Activated CD4-positive, alpha-beta T cell treated with anti-CD3 and anti-CD28 coated beads for 36 hours (primary cell): ENCODE results near the gene CD46. TPM values are rescaled to one million over a fixed set of nuclear protein-coding genes. Genes with fewer than 3 reads are reported as not detected.
"Not testable (repeated sequence)": the region's sequence is repeated elsewhere in the genome, so short reads cannot be mapped to it uniquely, and the experiment has no call there.

Source experiments
- ATAC-seq: fragments of 200-7000 bp; cut with Tn5 transposase; one replicate; pipeline ENCODE4 v1.10.0; 2021; ENCODE audit warnings: mild to moderate bottlenecking, moderate library complexity
- CTCF ChIA-PET: fragments of 350-600 bp; sonication (Branson Sonifier 250); formaldehyde crosslinking; loops from one replicate; lab custom pipeline; 2021; ENCODE audit warnings: antibody characterized with exemption; lab: Charles Lee
- POLR2A ChIA-PET: fragments of 350-600 bp; sonication (Branson Sonifier 250); formaldehyde crosslinking; loops from one replicate; lab custom pipeline; 2021; ENCODE audit warnings: antibody characterized with exemption, inconsistent platforms; lab: Charles Lee
- DNase-seq: peaks from one replicate; pipeline ENCODE4 v3.0.0-alpha.2; 2020
- H3K27ac Mint-ChIP-seq: one replicate; pipeline ENCODE4 v1.8.0; 2021; ENCODE audit warnings: mixed read lengths
- H3K27me3 Mint-ChIP-seq: one replicate; pipeline ENCODE4 v1.8.0; 2021; ENCODE audit warnings: mixed read lengths
- H3K36me3 Mint-ChIP-seq: one replicate; pipeline ENCODE4 v1.8.0; 2021; ENCODE audit warnings: low read depth, mixed read lengths
- H3K4me1 Mint-ChIP-seq: one replicate; pipeline ENCODE4 v1.8.0; 2021; ENCODE audit warnings: mixed read lengths
- H3K4me3 Mint-ChIP-seq: one replicate; pipeline ENCODE4 v1.8.0; 2021; ENCODE audit warnings: mild to moderate bottlenecking, moderate library complexity, mixed read lengths
- H3K9me3 Mint-ChIP-seq: one replicate; pipeline ENCODE4 v1.8.0; 2021; ENCODE audit warnings: low read depth, mixed read lengths
- intact Hi-C, 2 experiments: fragments of 100-400 bp; cut with DNase I in 1 of 2; cut with micrococcal nuclease in 1 of 2; formaldehyde crosslinking; loops; one replicate each; pipeline versions ENCODE4 v1.14.2 to v1.15.1; 2022 to 2024; cut with DNase I, micrococcal nuclease
- total RNA-seq, 2 experiments: library from RNA; stranded (reverse); gene quantifications; one replicate each; pipeline ENCODE4 v1.2.3, GENCODE V29; 2021

CD46 gene
- total RNA-seq, 2 experiments from 2014 or later = 92.2 to 92.7 TPM

- H3K4me1 Mint-ChIP-seq = peaks cover 65% of the 10 kb centered on the region
- ChIA-PET POLR2A (no interaction called here), CTCF (interaction anchor here (1.0 kb wide), 1 partner anchor 44 kb away, joined by 3 read pairs; no protein-coding TSS in a partner anchor)
- peaks cover 7% of the 10 kb centered on the region for H3K36me3 Mint-ChIP-seq
- DNase-seq (peak; percentile 65), ATAC-seq (peak; percentile 33)
- H3K27me3 Mint-ChIP-seq = no peaks in the 10 kb centered on the region
- H3K9me3 Mint-ChIP-seq = no peaks in the 10 kb centered on the region
- H3K27ac Mint-ChIP-seq = peak overlapping the region; percentile 97
- intact Hi-C loops = loop anchor here (1.0 to 5.0 kb wide), 8 partner anchors 45 to 431 kb away; partner anchors contain the start of gene CD55 (in 1 of the 2)
- H3K4me3 Mint-ChIP-seq = peak overlapping the region; percentile 99
Observed at GRCh38 chr1:207752456-207752998, 673 bp downstream of the CD46 start.

- peaks cover 71% of the 10 kb centered on the region for H3K4me1 Mint-ChIP-seq
- peaks cover 14% of the 10 kb centered on the region for H3K36me3 Mint-ChIP-seq
- peak overlapping the region; percentile 99 for H3K4me3 Mint-ChIP-seq
- no peak for ATAC-seq
- CTCF ChIA-PET = no interaction called here
- H3K27ac Mint-ChIP-seq = peak overlapping the region; percentile 26
- POLR2A ChIA-PET = no interaction called here
- H3K27me3 Mint-ChIP-seq = no peaks in the 10 kb centered on the region
- intact Hi-C loops = loop anchor here (2.0 to 5.0 kb wide), 5 partner anchors 44 to 129 kb away; no protein-coding TSS in a partner anchor
- H3K9me3 Mint-ChIP-seq = no peaks in the 10 kb centered on the region
- DNase-seq = no peak
Observed at GRCh38 chr1:207753611-207754010, 1.8 kb downstream of the CD46 start.

- H3K27ac Mint-ChIP-seq = peak overlapping the region; percentile 26
Observed at GRCh38 chr1:207754011-207754410, 2.2 kb downstream of the CD46 start.

GRCh38 chr1:207754974-207755700 is 3.3 kb downstream of the CD46 start:
- no peak for ATAC-seq

More at GRCh38 chr1:207754011-207754410, 2.2 kb downstream of the CD46 start:
- Mint-ChIP-seq H3K4me1 (peaks cover 67% of the 10 kb centered on the region), H3K4me3 (peak overlapping the region; percentile 99), H3K9me3 (no peaks in the 10 kb centered on the region), H3K36me3 (peaks cover 16% of the 10 kb centered on the region), H3K27me3 (no peaks in the 10 kb centered on the region)
- no peak for DNase-seq
- intact Hi-C loops = loop anchor here (5.0 kb wide), 2 partner anchors 43 to 128 kb away; no protein-coding TSS in a partner anchor
- CTCF ChIA-PET = no interaction called here
- POLR2A ChIA-PET = no interaction called here
- no peak for ATAC-seq

GRCh38 chr1:207755846-207756693 is 4.2 kb downstream of the CD46 start:
- ATAC-seq (peak; percentile 10), DNase-seq (no peak)
- CTCF ChIA-PET = no interaction called here
- Mint-ChIP-seq H3K27me3 (no peaks in the 10 kb centered on the region), H3K4me1 (peaks cover 51% of the 10 kb centered on the region), H3K4me3 (no peak overlapping the region), H3K27ac (peak overlapping the region; percentile 21), H3K9me3 (no peaks in the 10 kb centered on the region), H3K36me3 (peaks cover 21% of the 10 kb centered on the region)
- intact Hi-C loops = no loop called here
- POLR2A ChIA-PET = no interaction called here

More at GRCh38 chr1:207754974-207755700, 3.3 kb downstream of the CD46 start:
- peaks cover 19% of the 10 kb centered on the region for H3K36me3 Mint-ChIP-seq
- no peak for DNase-seq
- peaks cover 59% of the 10 kb centered on the region for H3K4me1 Mint-ChIP-seq
- intact Hi-C loops = loop anchor here (5.0 kb wide), 2 partner anchors 42 to 127 kb away; no protein-coding TSS in a partner anchor
- H3K27ac Mint-ChIP-seq = peak overlapping the region; percentile 12
- POLR2A ChIA-PET = no interaction called here
- CTCF ChIA-PET = interaction anchor here (1.0 kb wide), 1 partner anchor 21 kb away, joined by 3 read pairs; no protein-coding TSS in a partner anchor
- H3K9me3 Mint-ChIP-seq = no peaks in the 10 kb centered on the region
- no peak overlapping the region for H3K4me3 Mint-ChIP-seq
- H3K27me3 Mint-ChIP-seq = no peaks in the 10 kb centered on the region

GRCh38 chr1:207762622-207763021 is 10.8 kb downstream of the CD46 start:
- CTCF ChIA-PET = interaction anchor here (1.0 kb wide), 1 partner anchor 35 kb away, joined by 5 read pairs; no protein-coding TSS in a partner anchor
- ATAC-seq = no peak
- POLR2A ChIA-PET = no interaction called here

GRCh38 chr1:207763091-207763490 is 11.2 kb downstream of the CD46 start:
- peaks cover 53% of the 10 kb centered on the region for H3K36me3 Mint-ChIP-seq
- H3K4me3 Mint-ChIP-seq = no peak overlapping the region
- POLR2A ChIA-PET = no interaction called here
- DNase-seq (no peak), ATAC-seq (no peak)
- H3K27me3 Mint-ChIP-seq = no peaks in the 10 kb centered on the region
- intact Hi-C loops = no loop called here
- CTCF ChIA-PET = interaction anchor here (0.6 to 1.0 kb wide), 2 partner anchors 34 to 561 kb away, joined by 3 to 5 read pairs; no protein-coding TSS in a partner anchor
- H3K4me1 Mint-ChIP-seq = peaks cover 5% of the 10 kb centered on the region
- no peak overlapping the region for H3K27ac Mint-ChIP-seq
- no peaks in the 10 kb centered on the region for H3K9me3 Mint-ChIP-seq

More at GRCh38 chr1:207762622-207763021, 10.8 kb downstream of the CD46 start:
- H3K4me3 Mint-ChIP-seq = no peak overlapping the region
- intact Hi-C loops = no loop called here
- peaks cover 6% of the 10 kb centered on the region for H3K4me1 Mint-ChIP-seq
- H3K36me3 Mint-ChIP-seq = peaks cover 53% of the 10 kb centered on the region
- no peaks in the 10 kb centered on the region for H3K27me3 Mint-ChIP-seq
- no peak overlapping the region for H3K27ac Mint-ChIP-seq
- no peak for DNase-seq
- no peaks in the 10 kb centered on the region for H3K9me3 Mint-ChIP-seq

GRCh38 chr1:207763972-207764371 is 12.1 kb downstream of the CD46 start:
- no peaks in the 10 kb centered on the region for H3K9me3 Mint-ChIP-seq
- H3K36me3 Mint-ChIP-seq = peaks cover 55% of the 10 kb centered on the region
- intact Hi-C loops = no loop called here
- ATAC-seq (no peak), DNase-seq (no peak)
- H3K27me3 Mint-ChIP-seq = no peaks in the 10 kb centered on the region
- peaks cover 3% of the 10 kb centered on the region for H3K4me1 Mint-ChIP-seq
- no peak overlapping the region for H3K4me3 Mint-ChIP-seq
- CTCF ChIA-PET = interaction anchor here (1.2 kb wide), 1 partner anchor 15 kb away, joined by 3 read pairs; no protein-coding TSS in a partner anchor
- H3K27ac Mint-ChIP-seq = no peak overlapping the region
- POLR2A ChIA-PET = no interaction called here

- no peak overlapping the region for H3K27ac Mint-ChIP-seq
- ATAC-seq = no peak
Observed at GRCh38 chr1:207766569-207766968, 14.7 kb downstream of the CD46 start.

GRCh38 chr1:207770514-207770913 is 18.7 kb downstream of the CD46 start:
- ATAC-seq, POLR2A ChIA-PET, DNase-seq, H3K27ac Mint-ChIP-seq, intact Hi-C loops, CTCF ChIA-PET, H3K4me3 Mint-ChIP-seq, H3K27me3 Mint-ChIP-seq: not testable (repeated sequence)
- Mint-ChIP-seq H3K9me3 (peaks cover 17% of the 10 kb centered on the region), H3K4me1 (peaks cover 12% of the 10 kb centered on the region), H3K36me3 (peaks cover 77% of the 10 kb centered on the region)

More at GRCh38 chr1:207766569-207766968, 14.7 kb downstream of the CD46 start:
- peaks cover 9% of the 10 kb centered on the region for H3K9me3 Mint-ChIP-seq
- ChIA-PET CTCF (no interaction called here), POLR2A (no interaction called here)
- no peak for DNase-seq
- no peak overlapping the region for H3K4me3 Mint-ChIP-seq
- no peaks in the 10 kb centered on the region for H3K27me3 Mint-ChIP-seq
- peaks cover 73% of the 10 kb centered on the region for H3K36me3 Mint-ChIP-seq
- H3K4me1 Mint-ChIP-seq = peaks cover 3% of the 10 kb centered on the region
- intact Hi-C loops = no loop called here

- Mint-ChIP-seq H3K36me3 (peaks cover 85% of the 10 kb centered on the region), H3K4me1 (peaks cover 26% of the 10 kb centered on the region), H3K9me3 (peaks cover 18% of the 10 kb centered on the region)
- CTCF ChIA-PET = interaction anchor here (1.1 kb wide), 1 partner anchor 21 kb away, joined by 3 read pairs; no protein-coding TSS in a partner anchor
- POLR2A ChIA-PET, intact Hi-C loops, ATAC-seq, H3K27ac Mint-ChIP-seq, H3K4me3 Mint-ChIP-seq, H3K27me3 Mint-ChIP-seq, DNase-seq: not testable (repeated sequence)
Observed at GRCh38 chr1:207776045-207776444, 24.2 kb downstream of the CD46 start.
